Stimulated activated CD4-positive, alpha-beta T cell treated with anti-CD3 and anti-CD28 coated beads, Interleukin-15, amount 100 ng/mL, for 48 hours (primary cell): ENCODE results near the gene DISP2.

Experiments
- DNase-seq, 2 donors: peaks; one replicate each; pipeline ENCODE4 v3.0.0-alpha.2; 2020; ENCODE audit warnings: low read depth in 2 of 2

Gene DISP2

GRCh38 chr15:40421246-40422157 is 63.5 kb downstream of the DISP2 start:
- peak; percentile 67 to 80 for DNase-seq

GRCh38 chr15:40424483-40425115 is 66.6 kb downstream of the DISP2 start:
- DNase-seq, result no peak

GRCh38 chr15:40425681-40426080 is 67.7 kb downstream of the DISP2 start:
- DNase-seq, result no peak

- DNase-seq, result no peak
These were observed 69.2 kb downstream of the DISP2 start for GRCh38 chr15:40427188-40427587.

- DNase-seq, result no peak
These were observed 70.2 kb downstream of the DISP2 start for GRCh38 chr15:40428185-40428584.
